DMS153 treated with DMSO at 0.1 percent for 48 hours (cell line): ENCODE measurements around the gene TMEFF2.

Experiments
- DNase-seq: peaks from one replicate; lab custom pipeline; 2025; ENCODE audit not compliant: unreplicated experiment; lab: John Stamatoyannopoulos, UW

The TMEFF2 gene

GRCh38 chr2:192023006-192023405 lies 171.7 kb downstream of the TMEFF2 start:
- DNase-seq, result no peak

DNA sequence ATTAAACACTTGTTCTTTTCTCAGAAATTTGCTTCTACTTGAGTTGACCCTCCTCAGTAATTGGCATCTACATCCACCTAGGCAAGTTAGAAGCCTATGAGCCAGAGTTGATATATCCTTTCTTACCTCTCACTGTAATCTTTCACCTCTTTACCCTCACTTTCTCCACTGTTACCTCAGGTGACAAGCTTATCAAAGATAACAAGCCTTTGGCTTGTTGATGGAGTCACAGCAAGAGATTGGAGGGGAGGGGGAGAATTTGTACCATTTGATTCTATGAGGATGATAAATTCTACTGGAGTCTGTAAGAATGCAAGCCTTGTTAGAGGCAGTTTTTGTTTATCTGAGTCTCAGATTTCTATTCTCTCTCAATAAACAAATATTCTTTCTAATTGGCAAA lies 176.9 kb downstream of the TMEFF2 start:
- DNase-seq, result no peak

GRCh38 chr2:192016265-192016664 lies 178.5 kb downstream of the TMEFF2 start:
- DNase-seq, result no peak

DNA sequence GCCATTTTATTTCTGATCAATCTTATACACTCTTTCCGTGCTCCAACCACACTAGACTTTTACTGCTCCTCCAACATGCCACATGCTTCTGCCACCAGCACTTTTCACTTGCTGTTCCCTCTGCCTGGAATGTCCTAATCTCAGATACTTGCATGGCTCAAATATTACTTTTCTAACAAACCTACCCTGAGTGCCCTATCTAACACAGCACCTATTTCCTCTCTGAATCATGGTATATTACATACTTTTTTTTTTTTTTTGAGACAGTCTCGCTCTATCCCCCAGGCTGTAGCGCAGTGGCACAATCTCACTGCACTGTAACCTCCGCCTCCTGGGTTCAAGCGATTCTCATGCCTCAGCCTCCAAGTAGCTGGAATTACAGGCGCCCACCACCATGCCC lies 181.5 kb downstream of the TMEFF2 start:
- no peak for DNase-seq

- no peak for DNase-seq
Observed at GRCh38 chr2:192011196-192011595, 183.5 kb downstream of the TMEFF2 start.

DNA sequence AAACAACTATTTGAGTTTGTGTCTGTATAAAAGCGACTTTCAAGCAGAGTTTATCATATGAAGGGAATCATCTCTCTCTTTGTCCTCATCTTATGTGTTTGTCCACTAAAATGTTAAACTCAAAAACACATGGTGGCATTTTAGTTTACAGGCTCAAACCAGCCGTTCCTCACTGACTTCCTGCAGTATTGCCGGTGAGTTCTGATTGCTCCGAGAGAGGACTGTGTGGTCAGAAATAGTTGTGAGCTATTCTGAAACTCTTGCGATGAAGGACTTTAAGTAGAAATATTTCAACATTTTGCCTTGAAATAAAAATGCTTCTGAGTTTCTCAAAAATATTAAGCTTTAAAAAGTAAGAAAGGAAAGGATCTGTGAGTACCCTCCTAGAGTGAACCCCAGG lies 184.7 kb downstream of the TMEFF2 start:
- no peak for DNase-seq

- no peak for DNase-seq
Observed at GRCh38 chr2:192007581-192008228, 187.0 kb downstream of the TMEFF2 start.

- no peak for DNase-seq
Observed at GRCh38 chr2:192005211-192005610, 189.5 kb downstream of the TMEFF2 start.

GRCh38 chr2:192004188-192004963 lies 190.4 kb downstream of the TMEFF2 start:
- DNase-seq, result no peak

GRCh38 chr2:192002418-192002817 lies 192.3 kb downstream of the TMEFF2 start:
- DNase-seq, result no peak

- DNase-seq, result no peak
Observed at GRCh38 chr2:192000196-192000980, 194.3 kb downstream of the TMEFF2 start.

- DNase-seq, result no peak
Observed at GRCh38 chr2:191999101-191999841, 195.5 kb downstream of the TMEFF2 start.

DNA sequence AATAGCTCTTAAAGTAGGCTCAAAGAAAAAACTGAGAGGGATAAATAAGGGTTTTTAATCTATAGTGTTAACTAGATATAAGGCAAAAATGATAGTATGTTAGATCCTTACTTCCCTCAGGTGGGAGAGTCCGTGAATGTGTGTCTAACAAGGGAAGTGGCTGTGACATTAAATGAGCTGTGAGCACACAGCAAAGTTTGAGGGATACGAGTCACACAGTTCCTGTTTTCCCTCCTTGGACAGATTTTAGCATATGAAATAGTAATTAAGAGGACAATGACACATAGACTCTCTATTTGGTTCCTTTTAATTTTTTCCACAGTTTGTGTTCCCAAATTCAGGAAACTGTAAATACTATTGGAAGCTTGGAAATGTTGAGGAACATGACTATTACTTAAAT lies 199.4 kb downstream of the TMEFF2 start:
- no peak for DNase-seq

DNA sequence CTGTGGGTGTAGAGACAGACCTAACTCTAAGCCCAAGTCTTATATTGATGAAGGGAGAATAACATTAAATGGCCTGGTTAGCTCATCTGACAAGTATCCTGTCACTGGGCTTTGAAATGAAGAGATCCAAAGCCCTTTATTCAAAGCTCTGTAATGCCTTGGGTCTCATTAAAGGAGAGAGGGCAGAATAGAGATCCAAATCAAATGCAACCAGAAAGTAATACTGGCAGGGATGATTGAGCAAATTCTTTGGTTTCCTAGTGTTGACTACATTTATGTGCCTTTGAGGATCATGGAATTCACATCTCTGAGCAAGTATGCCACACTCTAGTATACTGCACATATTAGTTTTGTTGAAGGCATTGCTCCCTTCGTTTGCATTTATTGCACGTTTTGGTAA lies 200.0 kb downstream of the TMEFF2 start:
- no peak for DNase-seq

- DNase-seq, result no peak
Observed at GRCh38 chr2:191991442-191991841, 203.3 kb downstream of the TMEFF2 start.

GRCh38 chr2:191985740-191986139 lies 209.0 kb downstream of the TMEFF2 start:
- no peak for DNase-seq

- DNase-seq, result no peak
Observed at GRCh38 chr2:191983591-191983990, 211.1 kb downstream of the TMEFF2 start.

- no peak for DNase-seq
Observed at GRCh38 chr2:191983186-191983585, 211.5 kb downstream of the TMEFF2 start.

GRCh38 chr2:191981706-191982105 lies 213.0 kb downstream of the TMEFF2 start:
- DNase-seq, result no peak

- no peak for DNase-seq
Observed at GRCh38 chr2:191980483-191980882, 214.2 kb downstream of the TMEFF2 start.

- no peak for DNase-seq
Observed at GRCh38 chr2:191979221-191979730, 215.5 kb downstream of the TMEFF2 start.
